Caco-2 (cell line): ENCODE data around the gene ASB10. TPM values are rescaled to one million over a fixed set of nuclear protein-coding genes. Genes with fewer than 3 reads are reported as not detected.

Source experiments
- BruUV-seq: library from RNA; stranded (reverse); fragments of 400-500 nt; replicated peaks from 2 replicates; lab custom pipeline; 2021; lab: Mats Ljungman, UMichigan
- CTCF ChIA-PET: fragments of 300-600 bp; sonication (Branson Sonifier 250); formaldehyde crosslinking; loops from one replicate; lab custom pipeline; 2022; ENCODE audit warnings: antibody characterized with exemption; lab: Charles Lee
- POLR2A ChIA-PET: fragments of 300-600 bp; sonication (Branson Sonifier 250); formaldehyde crosslinking; loops from one replicate; lab custom pipeline; 2022; ENCODE audit warnings: antibody characterized with exemption; lab: Charles Lee
- DNase-seq, 2 experiments: peaks; one replicate each; pipeline versions ENCODE4 v3.0.0 to v3.0.0-alpha.2; 2020 to 2022
- H3K27me3 ChIP-seq: replicated peaks from 2 replicates; pipeline ENCODE4 v1.6.0; 2011; ENCODE audit warnings: low read length; ENCODE audit not compliant: control insufficient read depth, insufficient read depth
- H3K36me3 ChIP-seq: 2 replicates; pipeline ENCODE4 v1.5.1; 2011; ENCODE audit warnings: low read length; ENCODE audit not compliant: control insufficient read depth, insufficient read depth
- H3K4me1 ChIP-seq: fragments of 250-450 bp; sonication (Bioruptor Pico); 2 replicates; pipeline ENCODE4 v1.5.1; 2020; ENCODE audit warnings: mild to moderate bottlenecking
- H3K4me3 ChIP-seq: 2 replicates; pipeline ENCODE4 v1.5.1; 2011; ENCODE audit warnings: low read depth, mild to moderate bottlenecking, control low read depth, low read length
- H3K9me3 ChIP-seq: fragments of 250-450 bp; sonication (Bioruptor Pico); 2 replicates; pipeline ENCODE4 v1.5.1; 2020; ENCODE audit warnings: mild to moderate bottlenecking, moderate library complexity
- H3K27ac Mint-ChIP-seq: one replicate; pipeline ENCODE4 v1.8.0; 2022; ENCODE audit warnings: mixed read lengths; ENCODE audit not compliant: unreplicated experiment
- H3K27me3 Mint-ChIP-seq: one replicate; pipeline ENCODE4 v1.8.0; 2022; ENCODE audit warnings: mixed read lengths; ENCODE audit not compliant: insufficient read depth, unreplicated experiment
- H3K36me3 Mint-ChIP-seq: one replicate; pipeline ENCODE4 v1.8.0; 2022; ENCODE audit warnings: mild to moderate bottlenecking, mixed read lengths; ENCODE audit not compliant: insufficient read depth, unreplicated experiment
- H3K4me1 Mint-ChIP-seq: one replicate; pipeline ENCODE4 v1.8.0; 2022; ENCODE audit warnings: low read depth, mixed read lengths; ENCODE audit not compliant: unreplicated experiment
- H3K4me3 Mint-ChIP-seq: one replicate; pipeline ENCODE4 v1.8.0; 2022; ENCODE audit warnings: mild to moderate bottlenecking, moderate library complexity, mixed read lengths; ENCODE audit not compliant: unreplicated experiment
- H3K9me3 Mint-ChIP-seq: one replicate; pipeline ENCODE4 v1.8.0; 2022; ENCODE audit warnings: mixed read lengths; ENCODE audit not compliant: unreplicated experiment
- CTCF ChIP-seq, 2 experiments: fragments of 200-600 bp in 1 of 2; IDR thresholded peaks; 1 replicate in 1 of 2; 2 replicates in 1 of 2; pipeline versions ENCODE4 v1.5.1 to v1.8.0; 2011 to 2022; ENCODE audit warnings: antibody characterized with exemption in 1 of 2, control low read depth in 1 of 2, inconsistent platforms in 1 of 2, low read depth in 1 of 2, low read length in 1 of 2, mild to moderate bottlenecking in 1 of 2, moderate library complexity in 1 of 2; ENCODE audit not compliant: insufficient read depth in 1 of 2, severe bottlenecking in 1 of 2, unreplicated experiment in 1 of 2
- intact Hi-C: fragments of 100-400 bp; cut with micrococcal nuclease; formaldehyde crosslinking; loops from one replicate; pipeline ENCODE4 v1.10.0; 2022; ENCODE audit not compliant: unreplicated experiment
- total RNA-seq: library from RNA; stranded (reverse); gene quantifications from 2 replicates; pipeline ENCODE4 v1.2.3, GENCODE V29; 2022

Gene ASB10
- total RNA-seq, 1 experiment from 2014 or later = not detected

DNA sequence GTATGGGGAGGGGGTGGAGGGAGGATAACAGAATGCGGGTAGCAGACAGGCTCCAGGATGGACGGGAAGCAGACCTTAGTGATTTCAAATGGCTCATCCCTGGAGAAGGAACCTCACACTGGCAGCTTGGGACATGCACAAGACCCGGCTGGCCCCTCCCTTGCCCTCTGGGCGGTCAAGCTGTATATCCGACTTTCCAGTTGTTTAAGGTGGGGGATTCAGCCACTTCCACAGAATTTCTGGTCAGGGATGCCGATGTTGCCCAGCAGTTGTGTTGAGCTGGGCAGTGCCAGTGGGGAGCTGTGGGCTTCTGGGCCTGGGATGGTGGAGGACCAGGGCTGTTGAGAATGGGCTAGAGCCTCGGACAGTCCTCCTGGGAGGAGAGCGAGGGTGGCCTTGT is 58.3 kb downstream of the ASB10 start:
- no peak for TF ChIP-seq CTCF (IDR thresholded peaks at IDR 0.05; ENCODE audit: insufficient read depth in 1 of 2, low read depth in 1 of 2, low read length in 1 of 2, severe bottlenecking in 1 of 2, unreplicated experiment in 1 of 2)

DNA sequence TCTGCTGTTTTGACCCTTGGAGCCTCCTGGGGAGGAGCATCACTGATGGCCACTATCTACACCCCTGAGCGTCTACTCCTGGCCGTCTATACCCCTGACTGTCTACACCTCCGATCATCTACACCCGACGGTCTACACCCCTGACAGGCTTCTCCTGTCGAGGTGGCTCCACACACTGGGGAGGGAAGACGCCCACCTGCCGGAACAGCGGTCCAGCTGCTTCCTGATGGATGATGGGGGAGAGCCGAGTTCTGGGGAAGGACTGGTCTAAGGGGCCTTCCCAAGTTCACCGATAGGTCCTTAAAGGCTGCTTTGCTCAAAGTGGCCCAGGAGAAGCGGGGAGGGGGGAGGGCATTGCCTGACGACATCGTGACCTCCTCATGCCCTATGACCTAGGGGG is 58.9 kb downstream of the ASB10 start:
- intact Hi-C loops = no loop called here
- H3K4me3 Mint-ChIP-seq = no peak overlapping the region
- peaks cover 51% of the 10 kb centered on the region for H3K36me3 Mint-ChIP-seq
- BruUV-seq = no TSS peak
- Histone ChIP-seq H3K4me3 (no peak overlapping the region), H3K4me1 (no peaks in the 10 kb centered on the region), H3K36me3 (peaks cover 6% of the 10 kb centered on the region), H3K9me3 (no peaks in the 10 kb centered on the region), H3K27me3 (no peaks in the 10 kb centered on the region)
- no peak for TF ChIP-seq CTCF (IDR thresholded peaks at IDR 0.05; ENCODE audit: insufficient read depth in 1 of 2, low read depth in 1 of 2, low read length in 1 of 2, severe bottlenecking in 1 of 2, unreplicated experiment in 1 of 2)
- ChIA-PET POLR2A (no interaction called here), CTCF (no interaction called here)
- H3K27me3 Mint-ChIP-seq = no peaks in the 10 kb centered on the region
- DNase-seq = no peak
- no peaks in the 10 kb centered on the region for H3K4me1 Mint-ChIP-seq
- H3K9me3 Mint-ChIP-seq = no peaks in the 10 kb centered on the region
- no peak overlapping the region for H3K27ac Mint-ChIP-seq

More for the DNA sequence above, 58.3 kb downstream of the ASB10 start:
- intact Hi-C loops = no loop called here
- H3K4me1 Mint-ChIP-seq = no peaks in the 10 kb centered on the region
- H3K27me3 Mint-ChIP-seq = no peaks in the 10 kb centered on the region
- DNase-seq = no peak
- ChIA-PET CTCF (no interaction called here), POLR2A (no interaction called here)
- H3K9me3 ChIP-seq = no peaks in the 10 kb centered on the region
- H3K27me3 ChIP-seq = no peaks in the 10 kb centered on the region
- H3K9me3 Mint-ChIP-seq = no peaks in the 10 kb centered on the region
- H3K36me3 ChIP-seq = peaks cover 6% of the 10 kb centered on the region
- H3K4me1 ChIP-seq = no peaks in the 10 kb centered on the region
- no peak overlapping the region for H3K4me3 ChIP-seq
- H3K36me3 Mint-ChIP-seq = peaks cover 46% of the 10 kb centered on the region
- H3K27ac Mint-ChIP-seq = no peak overlapping the region
- no TSS peak for BruUV-seq
- H3K4me3 Mint-ChIP-seq = no peak overlapping the region

DNA sequence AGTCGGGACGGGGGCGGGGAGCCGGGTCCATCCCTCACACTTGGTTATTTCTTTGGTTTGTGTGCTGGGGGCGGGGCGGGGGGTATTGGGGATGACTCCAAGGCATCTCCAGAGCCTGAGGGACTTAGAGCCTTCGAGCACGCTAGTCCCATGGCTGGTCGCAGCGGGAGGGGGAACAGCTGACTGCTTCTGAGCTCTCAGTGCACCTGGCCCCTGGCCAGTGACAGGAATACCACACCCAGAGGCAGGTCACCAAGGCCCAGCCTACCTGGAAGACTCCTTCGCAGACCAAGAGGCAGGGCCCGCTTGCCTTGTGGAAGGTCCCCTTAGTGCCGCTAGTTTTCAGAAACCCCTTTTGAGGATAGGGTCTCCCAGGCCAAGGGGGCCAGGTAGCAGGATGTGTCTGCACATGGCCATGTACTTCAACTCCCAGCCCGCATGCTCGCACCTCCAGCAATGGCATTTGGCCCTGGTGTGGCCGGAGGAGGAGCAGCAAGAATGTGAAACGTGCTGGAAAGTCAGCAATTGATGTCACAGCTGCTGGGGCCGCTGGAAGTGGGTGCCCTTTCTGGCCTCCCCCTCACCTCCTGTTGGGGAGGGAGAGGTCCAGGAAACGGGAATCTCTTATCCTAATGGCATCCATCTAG is 60.4 kb downstream of the ASB10 start:
- intact Hi-C loops = no loop called here
- Histone ChIP-seq H3K4me1 (no peaks in the 10 kb centered on the region), H3K9me3 (no peaks in the 10 kb centered on the region), H3K36me3 (peaks cover 6% of the 10 kb centered on the region), H3K27me3 (no peaks in the 10 kb centered on the region), H3K4me3 (no peak overlapping the region)
- no peaks in the 10 kb centered on the region for H3K4me1 Mint-ChIP-seq
- H3K4me3 Mint-ChIP-seq = no peak overlapping the region
- no peak for DNase-seq
- CTCF ChIA-PET = interaction anchor here (0.6 kb wide), 1 partner anchor 1686 kb away, joined by 11 read pairs; no protein-coding TSS in a partner anchor
- peaks cover 50% of the 10 kb centered on the region for H3K36me3 Mint-ChIP-seq
- no peak for TF ChIP-seq CTCF (IDR thresholded peaks at IDR 0.05; ENCODE audit: insufficient read depth in 1 of 2, low read depth in 1 of 2, low read length in 1 of 2, severe bottlenecking in 1 of 2, unreplicated experiment in 1 of 2)
- no peaks in the 10 kb centered on the region for H3K9me3 Mint-ChIP-seq
- H3K27me3 Mint-ChIP-seq = no peaks in the 10 kb centered on the region
- no TSS peak for BruUV-seq
- POLR2A ChIA-PET = no interaction called here
- no peak overlapping the region for H3K27ac Mint-ChIP-seq
